GM20000 (cell line): Measurements from ENCODE around the gene ACTA2.

Experiments
- DNase-seq: peaks from one replicate; pipeline ENCODE4 v3.0.0; 2012; ENCODE audit warnings: low spot score
- CTCF ChIP-seq: IDR thresholded peaks from 2 replicates; pipeline ENCODE4 v1.5.1; 2012; ENCODE audit warnings: mild to moderate bottlenecking, control low read depth; ENCODE audit errors: extremely low read depth, missing control alignments

ACTA2 gene

GRCh38 chr10:88992921-88993524 lies 40.5 kb upstream of the ACTA2 start:
- TF ChIP-seq CTCF = no peak
- no peak for DNase-seq

GRCh38 chr10:88991899-88992320 lies 39.3 kb upstream of the ACTA2 start:
- DNase-seq = peak; percentile 68
- no peak for TF ChIP-seq CTCF

GRCh38 chr10:88991161-88991898 lies 38.8 kb upstream of the ACTA2 start:
- TF ChIP-seq CTCF = peak; percentile 17
- peak; percentile 78 for DNase-seq

- peak; percentile 82 for DNase-seq
- no peak for TF ChIP-seq CTCF
These were observed 38.0 kb upstream of the ACTA2 start, which contains the start of gene FAS for GRCh38 chr10:88990384-88991160. Gene FAS (plus strand): TSS chr10:88990798. CDS start chr10:88990877, 79 bp downstream.

- no peak for TF ChIP-seq CTCF
- peak; percentile 43 for DNase-seq
These were observed 37.3 kb upstream of the ACTA2 start for GRCh38 chr10:88989824-88990383.

- no peak for DNase-seq
- no peak for TF ChIP-seq CTCF
These were observed 36.9 kb upstream of the ACTA2 start for GRCh38 chr10:88989423-88989822.
